Measurements from ENCODE around the gene OR2A5.
"Not testable (repeated sequence)": the region's sequence is repeated elsewhere in the genome, so short reads cannot be mapped to it uniquely, and the experiment has no call there.

Gene OR2A5

DNA sequence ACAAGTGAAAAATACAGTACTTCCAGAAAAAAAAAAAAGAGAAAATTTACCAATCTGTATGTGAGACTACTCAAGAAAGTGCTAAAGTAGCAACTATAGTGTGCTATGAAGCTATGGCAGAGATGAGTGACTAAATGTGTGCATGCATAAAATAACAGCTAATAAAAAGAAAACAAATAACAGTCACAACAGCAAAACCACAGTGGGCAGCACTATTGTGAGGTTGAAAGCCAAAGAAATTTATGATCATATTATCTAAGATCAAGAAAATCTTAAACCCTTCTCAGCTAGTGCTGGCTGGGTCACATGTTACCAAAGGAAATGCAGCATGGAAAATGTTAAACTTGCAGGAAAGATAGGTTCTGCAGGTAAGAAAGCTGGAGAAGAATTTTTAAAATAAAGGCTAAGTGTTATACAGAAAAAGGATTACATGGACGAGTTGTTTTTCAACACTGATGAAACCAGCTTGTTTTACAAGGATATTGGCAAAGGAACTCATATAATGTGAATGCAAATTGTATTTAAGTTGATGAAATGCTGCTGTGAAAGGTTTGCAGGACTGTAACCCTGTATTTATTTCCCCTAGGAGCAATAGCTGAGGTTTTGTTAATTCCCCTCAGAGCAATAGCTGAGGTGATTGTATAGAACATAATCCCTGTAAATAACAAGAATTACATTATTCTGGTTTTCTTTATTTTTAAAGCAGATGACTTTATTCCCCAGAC lies 15.6 kb upstream of the OR2A5 start:
- no peak for DNase-seq (ENCODE audit: low spot score)

GRCh38 chr7:144035385-144035784 lies 13.4 kb upstream of the OR2A5 start:
- no peak for DNase-seq (ENCODE audit: low spot score)

GRCh38 chr7:144036302-144036885 lies 12.4 kb upstream of the OR2A5 start:
- no peak for DNase-seq (ENCODE audit: low spot score)

- no peak for DNase-seq (ENCODE audit: low spot score)
These were observed 11.2 kb upstream of the OR2A5 start for GRCh38 chr7:144037414-144038035.

GRCh38 chr7:144038887-144039286 lies 9.9 kb upstream of the OR2A5 start:
- no peak for DNase-seq (ENCODE audit: low spot score)

DNA sequence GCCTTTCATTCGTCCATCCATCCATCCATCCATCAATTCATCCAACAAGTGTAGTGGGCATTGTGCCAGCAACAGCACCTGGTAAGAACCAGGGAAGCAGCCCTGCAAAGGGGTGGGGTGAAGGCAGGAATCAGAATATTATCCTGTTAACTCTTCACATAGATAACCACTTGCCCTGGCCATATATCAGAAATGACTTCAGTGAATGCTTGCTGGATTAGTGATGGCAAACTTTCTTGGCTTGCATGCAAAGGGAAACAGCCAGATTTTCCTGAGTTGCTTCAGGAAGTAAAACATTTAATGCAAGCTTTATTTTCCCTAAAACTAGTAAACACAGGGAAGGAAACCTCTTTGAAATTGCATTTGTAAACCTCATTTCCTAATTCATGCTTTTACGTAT lies 743 bp downstream of the OR2A5 start:
- no peak for DNase-seq (ENCODE audit: low spot score)

- no peak for DNase-seq (ENCODE audit: low spot score)
These were observed 1.3 kb downstream of the OR2A5 start for GRCh38 chr7:144050093-144050492.

GRCh38 chr7:144050884-144051283 lies 2.1 kb downstream of the OR2A5 start:
- not testable (repeated sequence) for DNase-seq (ENCODE audit: low spot score)

DNA sequence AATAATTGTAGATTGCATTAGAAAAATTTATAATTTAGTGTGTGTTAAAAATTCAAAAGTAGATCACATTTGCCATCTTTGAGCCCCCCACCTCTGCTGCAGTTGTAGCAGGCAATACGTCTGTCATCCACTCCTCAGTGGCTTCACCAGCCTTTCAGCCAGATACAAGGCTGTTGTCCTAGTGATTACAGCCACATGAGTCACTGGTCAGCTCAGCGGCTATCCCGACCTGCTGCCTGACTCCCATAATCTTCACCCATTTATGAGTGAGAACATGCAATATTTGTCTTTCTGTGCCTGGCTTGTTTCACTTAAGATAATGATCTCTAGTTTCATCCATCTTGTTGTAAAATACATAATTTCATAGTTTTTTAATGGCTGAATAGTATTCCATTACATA lies 9.2 kb downstream of the OR2A5 start:
- no peak for DNase-seq (ENCODE audit: low spot score)

GRCh38 chr7:144063710-144064109 lies 15.0 kb downstream of the OR2A5 start:
- DNase-seq (ENCODE audit: low spot score): no peak

- no peak for DNase-seq (ENCODE audit: low spot score)
These were observed 20.8 kb downstream of the OR2A5 start, which contains the start of gene OR2A25 for GRCh38 chr7:144069511-144069910. OR2A25 (plus strand) TSS chr7:144069811; CDS start chr7:144074220, 4,409 bp downstream.

GRCh38 chr7:144069953-144070352 lies 21.2 kb downstream of the OR2A5 start:
- DNase-seq (ENCODE audit: low spot score): no peak

DNA sequence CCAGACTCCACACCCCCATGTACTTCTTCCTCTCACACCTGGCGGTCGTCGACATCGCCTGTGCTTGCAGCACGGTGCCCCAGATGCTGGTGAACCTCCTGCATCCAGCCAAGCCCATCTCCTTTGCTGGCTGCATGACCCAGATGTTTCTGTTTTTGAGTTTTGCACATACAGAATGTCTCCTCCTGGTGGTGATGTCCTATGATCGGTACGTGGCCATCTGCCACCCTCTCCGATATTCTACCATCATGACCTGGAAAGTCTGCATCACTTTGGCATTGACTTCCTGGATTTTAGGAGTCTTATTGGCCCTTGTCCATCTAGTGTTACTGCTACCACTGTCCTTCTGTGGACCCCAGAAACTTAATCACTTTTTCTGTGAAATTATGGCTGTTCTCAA lies 25.6 kb downstream of the OR2A5 start:
- DNase-seq (ENCODE audit: low spot score): no peak

- DNase-seq (ENCODE audit: low spot score): no peak
These were observed 37.2 kb downstream of the OR2A5 start, which contains the start of gene OR2A12 for GRCh38 chr7:144085978-144086377. OR2A12 (plus strand) TSS chr7:144086278; CDS start chr7:144095108, 8,830 bp downstream.

DNA sequence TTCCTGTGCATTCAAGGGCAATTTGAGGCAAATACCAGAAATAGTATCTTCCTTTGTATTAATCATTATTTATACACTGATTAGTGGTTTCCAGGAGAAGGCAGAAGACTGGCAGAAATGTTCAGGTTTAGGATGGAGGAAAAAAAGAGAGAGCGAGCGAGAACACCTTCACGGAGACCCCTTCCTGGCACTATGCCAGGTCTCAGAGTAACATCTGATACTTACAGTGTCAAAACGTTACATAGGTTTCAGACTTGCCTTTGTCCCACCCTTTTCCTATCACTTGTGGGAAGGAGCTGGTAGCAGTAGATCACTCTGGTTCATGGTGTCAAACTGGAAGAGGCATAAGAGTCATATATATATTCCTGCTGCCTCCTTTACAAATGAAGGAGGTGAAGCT lies 38.0 kb downstream of the OR2A5 start:
- no peak for DNase-seq (ENCODE audit: low spot score)

DNA sequence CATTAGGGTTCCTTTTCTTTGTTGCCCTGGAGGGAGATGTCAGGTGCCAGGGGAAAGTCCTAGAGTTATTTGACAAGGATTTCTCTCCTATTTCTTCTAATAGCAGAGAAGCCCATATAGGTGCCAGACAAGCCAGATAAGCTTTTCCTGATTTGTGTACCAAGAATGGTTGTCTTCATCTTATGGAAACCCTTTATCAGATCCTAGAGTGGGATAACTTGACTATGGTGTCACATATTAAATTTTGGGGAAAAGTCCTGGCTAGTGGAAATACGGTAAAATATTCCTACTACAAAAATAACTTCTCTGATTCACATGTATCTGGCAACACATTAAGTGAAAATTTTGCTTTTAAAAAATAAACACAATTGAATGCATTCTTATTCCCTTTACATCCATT lies 38.5 kb downstream of the OR2A5 start:
- DNase-seq (ENCODE audit: low spot score): no peak

- DNase-seq (ENCODE audit: low spot score): no peak
These were observed 41.9 kb downstream of the OR2A5 start for GRCh38 chr7:144090667-144091066.

DNA sequence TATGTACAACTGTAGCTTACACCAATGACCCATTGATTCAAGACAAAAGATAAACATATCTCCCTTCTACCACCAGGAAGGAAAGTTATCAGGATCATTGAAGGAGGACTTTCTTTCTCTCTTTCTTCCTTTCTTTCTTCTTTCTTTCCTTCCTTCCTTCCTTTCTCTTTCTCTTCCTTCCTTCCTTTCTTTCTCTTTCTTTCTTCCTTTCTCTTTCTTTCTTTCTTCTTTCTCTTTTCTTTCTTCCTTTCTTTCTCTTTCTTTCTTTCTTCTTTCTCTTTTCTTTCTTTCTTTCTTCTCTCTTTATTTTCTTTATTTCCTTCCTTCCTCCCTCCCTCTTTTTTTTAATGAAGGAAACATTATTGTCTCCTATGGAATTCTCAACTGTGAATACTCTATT lies 50.0 kb downstream of the OR2A5 start:
- DNase-seq (ENCODE audit: low spot score): no peak

DNA sequence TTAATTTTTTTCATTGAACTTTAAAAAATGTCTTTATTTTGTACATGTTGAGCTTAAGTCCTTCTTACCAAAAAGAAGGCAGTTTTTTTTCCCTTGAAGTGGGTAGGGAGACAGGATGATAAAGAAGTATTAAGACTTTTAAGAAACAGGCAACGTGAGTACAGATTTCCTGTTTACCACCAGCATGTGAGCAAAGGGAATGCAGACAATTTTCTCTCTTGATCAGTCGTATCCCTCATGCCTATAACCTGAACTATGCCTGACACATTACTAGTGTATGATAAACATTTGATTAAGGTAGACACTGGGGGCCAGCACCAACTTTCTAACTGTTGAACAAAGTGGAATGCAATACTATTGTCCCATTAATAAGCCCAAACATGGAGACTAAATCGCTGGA lies 51.9 kb downstream of the OR2A5 start:
- DNase-seq (ENCODE audit: low spot score): no peak

DNA sequence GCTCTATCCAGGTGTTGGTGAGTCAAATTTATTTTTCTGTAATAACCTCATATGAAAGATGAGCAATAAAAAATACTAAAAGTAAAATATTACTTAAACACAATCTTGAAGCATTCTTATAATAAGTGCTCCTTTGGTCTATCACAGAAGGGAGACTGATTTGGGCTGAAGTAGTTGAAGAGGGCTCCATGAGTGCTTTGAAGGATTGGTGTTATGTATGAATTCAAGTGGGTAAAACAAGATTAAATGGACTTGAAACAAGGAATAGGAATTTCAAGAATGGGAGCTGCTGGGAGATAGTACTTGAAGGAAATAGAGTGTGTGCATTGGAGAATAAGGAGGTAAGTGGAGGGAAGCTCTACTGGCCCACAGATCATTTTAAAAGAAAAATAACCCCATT lies 53.3 kb downstream of the OR2A5 start:
- no peak for DNase-seq (ENCODE audit: low spot score)

GRCh38 chr7:144105211-144105610 lies 56.5 kb downstream of the OR2A5 start:
- no peak for DNase-seq (ENCODE audit: low spot score)
